HCT116 (cell line): ENCODE results near the gene MBNL2. TPM values are rescaled to one million over a fixed set of nuclear protein-coding genes. Genes with fewer than 3 reads are reported as not detected.

ENCODE experiments used
- ATAC-seq: fragments of 200-7000 bp; cut with Tn5 transposase; 2 replicates; pipeline ENCODE4 v1.9.1; 2020; ENCODE audit warnings: mild to moderate bottlenecking, moderate library complexity
- BruUV-seq: library from RNA; stranded (reverse); fragments of 400-500 nt; replicated peaks from 2 replicates; lab custom pipeline; 2021; lab: Mats Ljungman, UMichigan
- CTCF ChIA-PET: fragments of 300-600 bp; sonication (Branson Sonifier 250); formaldehyde crosslinking; loops from one replicate; lab custom pipeline; 2021; ENCODE audit warnings: antibody characterized with exemption; lab: Charles Lee
- POLR2A ChIA-PET: fragments of 300-600, 350-600 bp; sonication (Branson Sonifier 250); formaldehyde crosslinking; loops from one replicate; lab custom pipeline; 2021; ENCODE audit warnings: antibody characterized with exemption; lab: Charles Lee
- RAD21 ChIA-PET, 2 experiments: fragments of 300-600 bp; sonication (Branson Sonifier 250); formaldehyde crosslinking; loops; one replicate each; lab custom pipeline; 2023; ENCODE audit warnings: low total read pairs in 2 of 2; ENCODE audit not compliant: uncharacterized antibody in 2 of 2, unreplicated experiment in 2 of 2, low non-redundant PET in 1 of 2; lab: Charles Lee
- DNase-seq: peaks from one replicate; pipeline ENCODE4 v3.0.0-alpha.2; 2010; ENCODE audit warnings: low read depth, low spot score
- H2AFZ ChIP-seq: fragments of 200-600 bp; shearing (Covaris generic), sonication (generic); 2 replicates; pipeline ENCODE4 v1.6.1; 2017; ENCODE audit warnings: low read depth, mixed run types, mixed read lengths, antibody characterized with exemption, low read length; ENCODE audit not compliant: poor library complexity, severe bottlenecking
- H3K27ac ChIP-seq: 2 replicates; pipeline ENCODE4 v1.5.1; 2012; ENCODE audit warnings: low read depth, low read length
- H3K27me3 ChIP-seq: fragments of 200-600 bp; sonication (generic); 2 replicates; pipeline ENCODE4 v1.6.1; 2016; ENCODE audit warnings: mixed run types, low read length, mixed read lengths; ENCODE audit not compliant: insufficient read depth
- H3K36me3 ChIP-seq, 2 experiments: fragments of 200-500 bp in 1 of 2; fragments of 200-600 bp in 1 of 2; sonication (Bioruptor generic) in 1 of 2; sonication (generic) in 1 of 2; 2 replicates each; pipeline versions ENCODE4 v1.5.1 to v1.6.1; 2014 to 2016; ENCODE audit warnings: low read length in 2 of 2, inconsistent platforms in 1 of 2, mixed read lengths in 1 of 2, mixed run types in 1 of 2; ENCODE audit not compliant: insufficient read depth in 2 of 2, control insufficient read depth in 1 of 2
- H3K4me1 ChIP-seq, 2 experiments: fragments of 200-600 bp in 1 of 2; sonication (generic) in 1 of 2; 2 replicates each; pipeline versions ENCODE4 v1.5.1 to v1.6.1; 2012 to 2017; ENCODE audit warnings: low read length in 2 of 2, inconsistent platforms in 1 of 2, mild to moderate bottlenecking in 1 of 2, mixed read lengths in 1 of 2, mixed run types in 1 of 2, moderate library complexity in 1 of 2; ENCODE audit not compliant: insufficient read depth in 2 of 2, control insufficient read depth in 1 of 2
- H3K4me2 ChIP-seq: fragments of 200-600 bp; sonication (generic); 2 replicates; pipeline ENCODE4 v1.6.1; 2017; ENCODE audit warnings: mixed run types, low read length, mixed read lengths
- H3K4me3 ChIP-seq, 2 experiments: fragments of 200-600 bp in 1 of 2; sonication (generic) in 1 of 2; replicated peaks in 1 of 2; 2 replicates each; pipeline ENCODE4 v1.5.1; 2011 to 2016; ENCODE audit warnings: low read length in 2 of 2, control low read depth in 1 of 2, low read depth in 1 of 2, mild to moderate bottlenecking in 1 of 2, mixed read lengths in 1 of 2, mixed run types in 1 of 2
- H3K79me2 ChIP-seq: fragments of 200-600 bp; sonication (generic); 2 replicates; pipeline ENCODE4 v1.6.1; 2017; ENCODE audit warnings: mild to moderate bottlenecking, mixed run types, low read length, moderate library complexity, mixed read lengths; ENCODE audit not compliant: insufficient read depth
- H3K9ac ChIP-seq: fragments of 200-600 bp; sonication (generic); 2 replicates; pipeline ENCODE4 v1.6.1; 2016; ENCODE audit warnings: low read length, mixed read lengths
- H3K9me2 ChIP-seq: fragments of 200-600 bp; sonication (generic), shearing (Covaris generic); 2 replicates; pipeline ENCODE4 v1.6.1; 2017; ENCODE audit warnings: mixed run types, mild to moderate bottlenecking, moderate library complexity; ENCODE audit not compliant: insufficient read depth
- H3K9me3 ChIP-seq, 2 experiments: fragments of 200-500 bp in 1 of 2; fragments of 200-600 bp in 1 of 2; sonication (Bioruptor generic) in 1 of 2; sonication (generic) in 1 of 2; 2 replicates each; pipeline ENCODE4 v1.6.1; 2014 to 2017; ENCODE audit warnings: low read length in 2 of 2, mixed read lengths in 2 of 2, inconsistent platforms in 1 of 2, low read depth in 1 of 2, mild to moderate bottlenecking in 1 of 2, mixed run types in 1 of 2, moderate library complexity in 1 of 2; ENCODE audit not compliant: control insufficient read depth in 1 of 2, insufficient read depth in 1 of 2
- H4K20me1 ChIP-seq: fragments of 200-600 bp; sonication (generic), shearing (Covaris generic); 2 replicates; pipeline ENCODE4 v1.6.1; 2017; ENCODE audit warnings: mixed run types, mild to moderate bottlenecking, moderate library complexity; ENCODE audit not compliant: insufficient read depth
- ELF1 ChIP-seq: IDR thresholded peaks from 2 replicates; pipeline ENCODE4 v1.6.1; 2012; ENCODE audit warnings: low read depth, borderline replicate concordance
- POLR2AphosphoS5 ChIP-seq: IDR thresholded peaks from 2 replicates; pipeline ENCODE4 v1.6.1; 2011; ENCODE audit warnings: mild to moderate bottlenecking, low read depth, low read length, moderate library complexity
- SRF ChIP-seq: IDR thresholded peaks from 2 replicates; pipeline ENCODE4 v1.6.1; 2012; ENCODE audit warnings: low read depth
- intact Hi-C: fragments of 100-400 bp; cut with micrococcal nuclease; formaldehyde crosslinking; loops from 2 replicates; pipeline ENCODE4 v1.10.0; 2022
- total RNA-seq: library from RNA; stranded (reverse); gene quantifications from one replicate; pipeline ENCODE4 v1.2.1, GENCODE V29; 2021; ENCODE audit not compliant: unreplicated experiment
- TF ChIP-seq, protein P1 (sequence below): IDR thresholded peaks from 2 replicates; pipeline ENCODE4 v1.6.1; 2012

Gene MBNL2
- total RNA-seq, 1 experiment from 2014 or later = 73.9 TPM

DNA sequence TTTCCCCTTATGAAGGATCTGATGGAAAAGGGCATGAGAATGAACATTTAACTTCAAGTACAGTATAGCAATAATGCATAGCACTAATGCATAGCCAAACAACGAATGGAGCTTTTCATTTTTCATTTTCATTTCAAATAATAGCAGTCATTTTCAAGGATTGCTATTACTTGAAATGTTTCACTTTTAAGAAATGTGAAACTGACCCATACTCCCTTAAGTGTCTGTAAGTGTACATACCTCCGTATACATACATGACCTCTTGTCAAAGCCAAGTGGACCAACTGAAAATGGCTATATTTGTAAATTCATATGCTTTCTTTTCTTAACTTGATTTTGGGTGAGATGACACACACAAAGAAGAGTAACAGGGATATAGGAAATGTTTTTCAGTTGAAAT lies 215.6 kb downstream of the MBNL2 start:
- H4K20me1 ChIP-seq = no peaks in the 10 kb centered on the region
- peaks cover 22% of the 10 kb centered on the region for H3K79me2 ChIP-seq
- no peaks in the 10 kb centered on the region for H3K27me3 ChIP-seq
- ChIA-PET RAD21 (no interaction called here), CTCF (no interaction called here), POLR2A (no interaction called here)
- no peak overlapping the region for H3K9ac ChIP-seq
- no peaks in the 10 kb centered on the region for H3K36me3 ChIP-seq
- intact Hi-C loops = loop anchor here (10.0 kb wide), 1 partner anchor 537 kb away; no protein-coding TSS in a partner anchor
- no TSS peak for BruUV-seq
- H3K9me2 ChIP-seq = no peaks in the 10 kb centered on the region
- no peak overlapping the region for H3K4me3 ChIP-seq
- ATAC-seq = no peak
- H3K4me1 ChIP-seq = peaks cover 5 to 12% of the 10 kb centered on the region in 2 experiments
- no peak overlapping the region for H3K4me2 ChIP-seq
- H2AFZ ChIP-seq = no peak overlapping the region
- H3K27ac ChIP-seq = no peak overlapping the region
- DNase-seq = no peak
- no peaks in the 10 kb centered on the region for H3K9me3 ChIP-seq
- no peak for TF ChIP-seq ELF1
- no peak for TF ChIP-seq POLR2AphosphoS5

DNA sequence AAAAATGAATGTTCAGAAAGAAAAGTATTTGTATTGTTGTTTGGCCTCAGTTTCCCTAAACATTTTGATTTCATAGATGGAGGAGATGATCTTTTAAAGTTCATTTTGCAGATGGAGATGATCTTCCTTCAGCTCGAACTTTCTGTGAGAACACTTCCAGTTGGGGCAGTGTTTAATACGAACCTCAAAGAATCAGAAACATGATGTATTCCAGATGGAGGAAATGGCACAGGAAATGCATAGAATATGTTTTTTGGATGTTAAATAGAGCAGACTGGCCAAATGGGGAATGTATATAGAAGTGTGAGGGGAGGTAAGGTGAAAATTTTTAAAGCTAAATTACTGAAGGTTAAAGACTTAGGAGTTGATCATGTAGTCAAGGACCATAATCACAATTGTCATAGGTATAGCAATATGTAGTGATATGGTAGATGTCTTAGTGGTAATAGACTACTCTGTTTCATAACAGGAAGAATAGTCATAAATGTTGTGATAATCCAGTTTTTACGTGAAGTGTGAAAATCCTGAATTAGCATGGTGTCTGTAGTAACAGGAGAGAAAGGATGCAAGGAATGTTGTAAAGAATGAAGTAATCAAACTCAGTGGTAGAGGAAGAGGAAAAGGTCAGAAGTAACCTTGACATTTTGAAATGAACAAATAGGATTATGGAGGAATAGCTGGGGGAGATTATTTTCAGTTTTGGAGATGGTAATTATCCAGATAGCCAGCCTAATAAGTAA lies 216.9 kb downstream of the MBNL2 start:
- CTCF ChIA-PET = no interaction called here
- intact Hi-C loops = loop anchor here (10.0 kb wide), 1 partner anchor 536 kb away; no protein-coding TSS in a partner anchor

More for the DNA sequence above, 216.9 kb downstream of the MBNL2 start:
- Histone ChIP-seq H3K4me2 (no peak overlapping the region), H3K9me2 (no peaks in the 10 kb centered on the region), H3K9ac (no peak overlapping the region), H2AFZ (no peak overlapping the region), H3K79me2 (peaks cover 22% of the 10 kb centered on the region), H4K20me1 (no peaks in the 10 kb centered on the region), H3K27ac (no peak overlapping the region), H3K9me3 (no peaks in the 10 kb centered on the region), H3K4me1 (peaks cover 5% of the 10 kb centered on the region in 2 experiments), H3K36me3 (no peaks in the 10 kb centered on the region), H3K4me3 (no peak overlapping the region), H3K27me3 (no peaks in the 10 kb centered on the region)
- ChIA-PET POLR2A (no interaction called here), RAD21 (no interaction called here)
- DNase-seq (no peak), ATAC-seq (no peak)
- no peak for TF ChIP-seq SRF
- TF ChIP-seq, protein P1, sequence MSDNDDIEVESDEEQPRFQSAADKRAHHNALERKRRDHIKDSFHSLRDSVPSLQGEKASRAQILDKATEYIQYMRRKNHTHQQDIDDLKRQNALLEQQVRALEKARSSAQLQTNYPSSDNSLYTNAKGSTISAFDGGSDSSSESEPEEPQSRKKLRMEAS = no peak
- no TSS peak for BruUV-seq
